Stimulated activated CD8-positive, alpha-beta memory T cell treated with anti-CD3 and anti-CD28 coated beads, Interleukin-15, amount 100 ng/mL, for 4 hours (primary cell): ENCODE results near the gene WWOX.

Experiments used
- DNase-seq, 2 donors: peaks; one replicate each; pipeline ENCODE4 v3.0.0-alpha.2; 2020; ENCODE audit warnings: low read depth in 2 of 2

The WWOX gene

DNA sequence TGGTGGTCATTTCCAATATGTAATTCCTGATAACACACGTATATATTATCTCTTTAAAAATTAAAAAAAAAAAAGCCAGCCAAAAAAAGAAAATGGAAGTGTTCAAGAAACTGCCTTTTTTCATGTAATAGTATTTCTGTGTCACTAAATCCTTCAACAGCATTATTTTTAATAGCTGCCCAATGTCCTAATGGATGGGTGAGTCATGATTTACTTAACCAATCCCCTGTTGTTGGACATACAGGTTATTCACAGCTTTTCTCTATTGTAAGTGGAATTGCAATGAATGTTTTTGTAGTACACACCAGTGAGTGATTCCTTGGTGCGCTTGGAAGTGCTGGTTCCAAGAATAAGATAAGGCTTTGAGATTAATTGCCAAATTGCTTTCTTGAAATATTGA, 124.9 kb downstream of the WWOX start:
- no peak for DNase-seq

DNA sequence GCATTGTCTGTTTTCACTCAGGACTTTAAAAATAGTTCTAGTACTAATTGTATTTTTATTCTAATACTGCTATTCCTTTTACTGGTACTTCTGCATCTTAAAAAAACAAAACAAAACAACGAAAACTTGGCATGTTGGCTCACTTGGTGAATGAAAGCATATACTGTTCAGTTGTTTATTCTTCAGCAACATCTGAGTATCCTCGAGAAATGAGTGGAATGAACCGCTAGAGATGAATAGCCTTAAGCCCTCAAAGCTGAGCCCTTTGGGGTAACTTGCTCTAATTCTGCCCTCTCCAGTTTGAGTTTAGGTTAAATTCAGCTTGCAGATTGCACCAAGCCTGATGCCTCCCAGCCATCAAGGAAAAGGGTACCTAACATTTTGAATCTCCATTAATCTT, 126.5 kb downstream of the WWOX start:
- DNase-seq, result no peak

DNA sequence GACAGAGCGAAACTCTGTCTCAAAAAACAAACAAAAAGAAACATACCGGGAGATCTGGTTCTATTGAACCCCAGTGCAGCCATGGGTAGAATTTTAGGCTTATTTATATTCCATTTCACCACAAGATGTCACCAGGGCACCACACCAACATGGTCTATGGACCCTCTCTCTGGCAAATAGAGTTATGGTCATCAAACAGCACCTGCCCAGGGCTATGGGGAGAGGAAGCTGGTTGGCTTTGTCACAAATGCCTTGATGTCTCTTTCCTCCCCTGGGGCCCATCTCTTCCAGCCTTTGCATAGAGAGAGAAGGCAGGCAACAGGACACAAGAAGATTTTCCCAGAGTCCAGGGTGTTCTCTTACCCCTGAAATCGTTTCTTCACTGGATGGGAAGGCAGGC, 128.4 kb downstream of the WWOX start:
- DNase-seq, result no peak

DNA sequence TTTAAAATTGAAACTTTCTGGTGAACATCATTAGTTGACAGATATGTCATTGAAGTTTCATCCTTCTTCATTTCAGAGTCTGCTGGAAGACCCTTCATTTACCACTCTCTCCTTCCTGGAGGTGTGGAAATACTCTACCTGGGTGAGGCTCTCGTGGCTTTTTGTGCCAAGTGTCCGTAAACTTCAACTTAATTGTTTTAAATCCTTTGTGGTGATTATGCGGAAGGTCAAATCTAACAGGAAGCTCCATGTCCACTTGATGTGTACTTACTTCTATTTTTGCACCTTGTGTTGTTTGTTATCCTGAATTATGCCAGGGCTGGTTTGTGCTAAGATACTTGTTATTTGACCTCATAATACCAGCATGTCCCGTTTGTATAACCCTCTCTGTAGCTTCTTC, 129.2 kb downstream of the WWOX start:
- DNase-seq, result no peak

DNA sequence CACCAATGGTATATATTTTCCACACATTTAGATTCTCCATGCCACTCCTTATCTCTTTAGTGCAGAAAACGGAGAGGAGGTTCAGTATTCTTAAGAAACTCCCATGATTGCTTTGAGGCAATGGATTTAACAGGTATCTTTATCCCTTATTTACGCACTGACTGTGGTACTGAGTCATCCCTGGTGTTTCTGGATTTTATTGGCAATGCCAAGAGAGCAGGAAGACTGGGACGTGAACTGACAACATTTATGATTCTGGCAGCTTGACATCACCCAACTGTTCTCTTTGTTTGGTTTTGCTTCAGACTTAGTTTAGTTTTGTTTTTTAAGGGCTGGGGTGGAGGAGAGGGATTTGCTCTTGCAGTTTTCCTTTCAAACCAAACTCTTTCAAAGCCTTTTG, 131.4 kb downstream of the WWOX start:
- DNase-seq, result no peak

DNA sequence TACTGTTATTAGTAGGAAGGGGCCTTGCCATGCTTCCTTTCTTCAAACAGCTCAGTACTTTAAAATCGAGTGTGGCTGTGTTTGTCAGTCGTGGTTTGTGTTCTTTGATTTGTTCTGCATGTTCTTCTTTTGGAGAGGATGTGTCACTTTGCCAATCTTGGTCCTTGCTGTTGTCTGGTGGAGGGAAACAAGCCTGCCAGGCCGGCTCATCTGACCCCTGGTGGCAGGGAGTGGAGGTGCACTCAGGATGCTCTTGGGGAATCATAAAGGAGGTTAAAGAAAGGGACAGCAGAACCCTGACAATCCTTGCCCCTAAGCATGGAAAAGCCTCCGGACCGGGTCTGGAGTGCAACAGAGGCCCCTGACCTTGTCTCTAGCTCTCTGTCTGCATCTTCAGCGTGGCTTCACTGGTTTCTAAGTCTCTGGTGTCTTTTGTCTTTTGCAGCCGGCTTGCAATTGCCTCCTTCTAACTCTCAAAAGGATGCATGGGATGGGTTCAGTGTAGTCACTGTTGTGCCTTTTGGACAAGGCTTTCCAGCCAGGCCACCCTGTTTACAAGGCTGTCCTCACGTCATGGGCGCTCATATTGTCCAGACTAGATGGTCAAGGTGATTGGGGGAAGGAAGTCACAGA, 135.8 kb downstream of the WWOX start:
- DNase-seq, result peak; percentile 18 to 22

DNA sequence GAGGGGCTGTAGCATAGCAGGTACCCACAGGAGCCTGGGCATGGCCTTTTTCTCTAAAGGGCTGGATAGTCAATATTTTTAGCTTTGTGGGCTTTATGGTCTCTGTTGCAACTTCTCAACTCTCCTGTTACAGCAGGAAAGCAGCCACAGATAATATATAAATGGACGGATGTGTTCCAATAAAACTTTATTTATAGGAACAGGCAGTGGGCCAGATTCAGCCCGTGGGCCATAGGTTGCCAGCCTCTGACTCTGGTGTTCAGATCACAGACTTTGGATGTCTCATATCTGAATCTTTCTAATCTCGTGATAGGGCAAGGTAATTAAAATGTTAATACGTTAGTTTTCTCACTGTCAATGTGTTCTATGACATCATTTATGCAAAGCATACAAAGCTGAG, 136.4 kb downstream of the WWOX start:
- DNase-seq, result no peak

DNA sequence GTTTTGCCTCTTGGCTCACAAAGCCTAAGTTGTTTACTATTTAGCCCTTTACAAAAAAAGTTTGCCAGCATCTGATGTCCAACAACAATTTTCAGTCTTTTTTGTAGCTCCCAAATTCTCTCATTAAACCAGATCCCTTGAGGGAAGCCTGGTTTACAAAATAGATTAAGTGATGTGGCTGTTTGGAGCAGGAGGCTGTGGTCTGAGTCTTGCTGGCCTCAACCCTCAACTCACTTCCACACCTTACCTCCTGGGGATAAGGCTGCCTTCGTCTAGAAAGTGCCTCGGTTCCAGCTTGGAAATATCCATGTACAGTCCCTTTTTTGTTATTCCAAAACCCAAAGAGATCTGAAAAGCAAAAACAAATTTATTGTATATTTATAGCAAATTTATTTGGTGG, 138.4 kb downstream of the WWOX start:
- no peak for DNase-seq

DNA sequence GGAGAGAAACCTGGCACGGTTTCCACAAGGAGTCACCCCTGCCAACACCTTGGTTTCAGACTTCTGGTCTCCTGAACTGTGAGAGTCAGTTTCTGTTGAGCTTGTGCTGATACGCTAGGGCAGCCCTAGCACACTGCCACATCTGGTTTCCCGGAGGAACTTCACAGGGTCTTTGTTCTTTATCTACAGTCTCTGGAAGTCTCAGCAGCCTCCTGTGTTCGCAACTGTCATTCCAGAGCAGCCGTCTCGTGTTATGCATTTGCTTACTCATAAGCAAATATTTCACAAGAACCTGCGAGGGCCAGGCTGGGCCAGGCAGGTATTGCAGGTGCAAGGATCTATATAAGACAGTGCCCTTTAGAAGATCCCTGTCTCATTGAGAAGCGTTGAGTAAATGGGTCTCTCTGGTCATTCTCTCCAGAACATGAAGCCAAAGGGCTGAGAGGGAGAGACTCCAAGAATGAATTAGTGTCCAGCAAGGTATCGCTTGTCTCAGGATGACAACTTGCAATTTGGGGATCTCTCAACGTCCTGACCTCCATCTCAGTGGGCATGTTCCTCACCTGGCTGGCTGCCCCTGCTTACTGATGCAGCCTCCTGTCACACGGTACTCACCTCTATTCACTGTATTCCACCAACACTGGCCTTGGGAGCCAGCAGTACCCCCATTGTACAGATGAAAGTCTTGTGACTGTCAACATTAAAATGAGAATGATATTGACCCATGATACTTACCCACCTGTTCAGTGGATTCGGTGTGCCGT, 141.2 kb downstream of the WWOX start:
- no peak for DNase-seq

DNA sequence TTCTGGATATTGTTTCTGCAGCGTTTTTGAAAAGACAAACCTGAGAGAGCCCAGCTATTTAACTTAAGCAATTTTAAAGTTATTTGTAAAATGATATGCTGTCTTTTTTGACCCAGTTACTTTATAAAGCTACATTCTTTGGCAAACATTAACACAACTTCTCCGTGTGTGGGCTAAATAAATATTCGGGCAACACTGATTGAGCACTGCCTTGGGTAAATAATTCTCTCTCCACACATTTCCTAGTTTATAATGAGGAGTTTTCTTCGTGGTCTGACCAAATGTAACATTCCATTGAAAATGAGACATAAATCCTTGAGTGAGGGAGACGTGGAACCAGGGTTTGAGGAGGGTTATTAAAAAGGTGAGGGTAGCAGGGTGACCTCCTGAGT, 142.8 kb downstream of the WWOX start:
- DNase-seq, result no peak

DNA sequence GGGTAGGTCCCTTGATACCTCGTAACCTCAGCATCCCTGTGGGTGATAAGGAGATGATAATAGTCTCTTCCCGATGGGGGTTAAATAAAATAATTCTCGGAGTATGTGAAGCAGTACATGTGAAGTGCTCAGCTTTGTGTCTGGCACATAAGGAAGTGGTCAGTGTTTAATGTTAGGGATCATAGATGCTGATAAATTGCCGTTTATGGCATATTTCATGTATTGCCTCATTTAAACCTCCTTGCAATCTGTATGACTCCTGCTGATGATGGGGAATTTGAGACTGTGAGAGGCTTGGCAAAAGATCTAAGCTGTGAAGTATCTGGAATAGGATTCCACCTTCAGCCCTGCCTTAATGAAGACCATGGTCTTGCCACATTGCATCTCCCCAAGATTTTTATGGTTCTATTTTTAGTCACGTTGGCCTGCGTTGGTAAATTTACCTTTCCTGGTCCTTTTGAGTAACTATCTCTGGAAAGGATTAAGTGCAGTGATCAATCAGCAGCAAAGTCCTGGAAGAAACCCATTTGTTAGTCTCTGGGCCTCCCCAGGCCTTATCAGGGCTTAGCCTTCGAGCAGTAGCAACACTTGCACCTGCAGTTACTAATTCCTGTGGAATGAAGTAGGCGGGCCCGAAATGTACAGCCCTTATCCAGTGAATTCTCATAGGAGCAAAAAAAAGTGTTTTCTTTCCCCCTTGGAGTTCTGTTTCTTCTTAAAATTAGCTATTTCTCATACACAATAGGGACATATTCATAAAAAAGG, 144.9 kb downstream of the WWOX start:
- no peak for DNase-seq

DNA sequence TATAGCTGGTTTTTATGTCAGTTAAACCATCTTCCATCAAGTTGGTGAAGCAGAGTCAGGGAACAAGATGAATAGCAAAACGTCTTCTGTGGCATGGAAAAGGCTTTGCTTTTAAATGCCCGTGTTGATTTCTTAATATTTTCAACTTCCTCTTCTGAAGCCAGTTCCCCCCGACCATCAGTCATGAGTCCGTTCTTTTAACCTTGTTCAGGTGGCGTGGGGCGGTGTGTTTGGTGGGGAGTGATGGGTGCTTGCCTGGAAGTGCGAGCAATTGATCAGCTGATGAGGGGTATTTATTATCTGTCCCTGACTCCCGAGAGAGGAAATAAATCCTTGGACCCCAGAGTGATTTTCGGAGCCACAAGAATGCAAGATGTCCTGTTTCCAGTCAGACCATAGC, 147.1 kb downstream of the WWOX start:
- no peak for DNase-seq

DNA sequence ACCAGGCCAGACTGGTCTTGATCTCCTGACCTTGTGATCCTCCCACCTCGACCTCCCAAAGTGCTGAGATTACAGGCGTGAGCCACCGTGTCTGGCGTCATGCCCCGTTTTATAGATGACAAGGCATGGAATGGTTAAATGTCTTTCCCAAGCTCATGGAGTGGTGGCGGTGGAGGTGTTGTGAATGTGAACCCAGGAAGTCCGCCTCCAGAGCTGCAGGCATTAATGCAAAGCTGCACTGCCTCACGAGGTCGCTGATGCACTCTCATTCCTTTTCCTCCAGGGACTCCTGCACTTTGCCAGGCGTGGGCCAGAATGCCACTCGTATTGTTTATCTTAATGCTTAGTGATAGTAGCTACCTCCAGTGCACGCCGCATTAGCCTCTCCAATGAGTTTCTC, 149.6 kb downstream of the WWOX start:
- no peak for DNase-seq

DNA sequence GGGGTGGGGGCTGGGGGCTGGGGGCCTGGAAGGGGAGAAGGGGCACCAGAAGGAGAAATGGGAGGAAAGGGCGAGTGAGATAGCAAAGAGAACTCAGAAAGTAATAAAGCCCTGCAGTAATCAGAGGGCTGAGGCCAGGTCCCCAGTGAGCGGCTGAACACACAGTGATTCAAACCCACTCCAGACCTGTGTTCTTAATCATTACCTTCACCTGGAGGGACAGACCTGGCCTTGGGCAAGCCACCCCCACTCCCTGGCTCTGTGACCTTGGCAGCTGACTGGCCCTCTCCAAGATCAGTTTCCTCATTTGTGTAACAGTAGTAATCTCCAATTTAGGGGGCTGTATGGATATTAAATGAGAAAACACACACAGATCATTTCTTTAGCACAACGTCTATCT, 150.4 kb downstream of the WWOX start:
- no peak for DNase-seq

DNA sequence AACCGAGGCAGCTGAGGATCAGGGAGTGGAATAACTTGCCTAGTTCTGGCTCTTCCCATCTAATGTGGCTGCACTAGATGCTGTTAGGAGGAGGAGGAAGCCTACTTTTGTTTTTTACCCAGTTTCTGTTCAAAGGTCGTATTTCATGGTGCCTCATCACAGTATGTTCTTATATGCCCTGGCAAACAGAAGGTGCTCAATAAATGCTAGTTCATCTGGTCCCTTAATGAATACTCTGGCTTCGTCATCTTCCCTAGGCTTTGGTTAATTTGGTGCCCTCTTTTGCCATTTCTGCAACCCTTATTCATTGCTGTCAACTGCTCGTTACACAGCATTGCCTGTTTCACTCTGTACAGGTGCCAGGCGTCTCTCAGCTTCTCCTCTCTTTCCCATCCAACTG, 151.7 kb downstream of the WWOX start:
- DNase-seq, result no peak

DNA sequence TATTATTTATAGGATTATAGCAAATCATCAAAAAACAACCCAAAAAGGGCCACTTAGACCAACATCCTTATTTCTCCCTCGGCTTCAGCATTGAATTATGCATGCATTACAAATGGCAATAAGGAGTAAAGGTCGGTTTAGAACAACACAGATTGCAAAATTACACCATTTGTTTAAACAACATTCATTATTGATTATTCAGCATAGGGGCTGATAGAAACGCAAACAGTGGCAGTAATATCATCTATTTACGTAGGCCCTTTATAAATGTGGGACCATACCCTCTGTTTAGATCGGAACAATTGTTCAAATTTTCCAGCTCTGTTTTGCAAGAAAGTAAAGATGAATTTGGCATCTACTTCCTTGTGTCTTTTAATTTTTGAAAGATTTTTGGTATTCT, 153.3 kb downstream of the WWOX start:
- DNase-seq, result no peak

DNA sequence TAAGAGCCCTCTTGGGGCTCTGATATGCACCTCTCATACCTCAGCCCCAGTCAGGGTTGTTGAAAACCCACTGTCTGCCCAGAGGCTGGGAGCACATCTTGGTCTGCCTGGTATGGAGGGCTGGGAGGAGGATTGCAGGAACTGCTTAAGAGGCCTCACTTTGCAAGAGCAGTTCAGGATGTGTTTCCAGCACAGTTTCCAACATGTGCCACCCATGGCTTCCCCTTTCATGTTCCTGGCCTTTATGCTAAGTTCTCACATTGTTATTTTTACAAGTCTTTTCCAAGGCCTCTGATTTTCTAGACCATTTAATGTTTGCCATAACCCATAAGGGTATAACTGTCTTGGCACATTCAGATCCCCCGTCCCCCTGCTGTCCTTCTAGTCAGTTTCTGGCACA, 155.4 kb downstream of the WWOX start:
- no peak for DNase-seq

DNA sequence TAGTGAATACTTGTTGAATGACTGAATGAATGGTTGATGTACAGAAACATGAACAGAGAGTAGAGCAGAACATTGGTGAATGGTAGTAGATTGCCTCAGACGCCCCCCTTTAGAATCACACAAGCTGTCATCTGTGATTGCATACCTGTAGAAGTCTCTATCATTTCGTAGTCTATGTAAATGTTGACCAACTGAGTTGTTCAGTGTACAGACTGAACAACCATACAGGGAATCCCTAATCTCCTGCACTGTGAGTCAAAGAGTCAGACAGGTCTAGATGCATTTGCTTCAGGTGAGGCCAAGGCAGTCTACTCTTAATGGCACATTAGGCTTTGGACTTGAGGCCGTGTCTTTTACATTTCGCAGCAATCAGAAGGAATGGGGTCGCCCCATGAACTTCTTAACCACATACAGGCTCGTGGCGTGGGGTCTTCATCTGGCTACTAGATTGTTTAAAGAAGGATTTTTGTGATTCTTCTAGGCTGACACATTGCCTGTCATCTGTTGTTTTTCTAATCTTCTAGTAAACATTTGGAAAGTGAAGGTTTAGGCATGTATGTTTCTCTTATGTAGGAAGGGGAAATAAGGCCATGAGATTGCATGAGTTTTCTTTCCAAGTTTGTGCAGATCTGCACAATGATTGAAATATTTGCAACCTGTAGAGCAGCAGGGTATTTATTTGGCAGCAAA, 157.4 kb downstream of the WWOX start:
- DNase-seq, result no peak

DNA sequence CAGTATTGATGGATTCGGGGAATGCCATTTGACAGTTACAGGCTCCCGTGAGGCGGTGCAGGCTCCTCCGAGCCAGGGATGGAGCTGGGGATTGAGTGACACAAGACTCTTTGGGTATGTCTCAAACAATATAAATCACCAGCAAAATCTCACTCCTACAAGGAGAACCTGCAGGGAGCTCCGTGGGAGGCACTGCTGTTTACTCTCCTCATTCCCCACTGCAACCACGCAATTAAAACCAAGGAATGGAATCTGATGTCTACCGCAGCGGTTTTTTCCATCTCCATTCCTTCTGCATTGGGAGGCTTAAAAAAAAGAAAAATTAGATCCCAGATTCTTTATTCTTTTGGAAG, 157.9 kb downstream of the WWOX start:
- DNase-seq, result no peak

DNA sequence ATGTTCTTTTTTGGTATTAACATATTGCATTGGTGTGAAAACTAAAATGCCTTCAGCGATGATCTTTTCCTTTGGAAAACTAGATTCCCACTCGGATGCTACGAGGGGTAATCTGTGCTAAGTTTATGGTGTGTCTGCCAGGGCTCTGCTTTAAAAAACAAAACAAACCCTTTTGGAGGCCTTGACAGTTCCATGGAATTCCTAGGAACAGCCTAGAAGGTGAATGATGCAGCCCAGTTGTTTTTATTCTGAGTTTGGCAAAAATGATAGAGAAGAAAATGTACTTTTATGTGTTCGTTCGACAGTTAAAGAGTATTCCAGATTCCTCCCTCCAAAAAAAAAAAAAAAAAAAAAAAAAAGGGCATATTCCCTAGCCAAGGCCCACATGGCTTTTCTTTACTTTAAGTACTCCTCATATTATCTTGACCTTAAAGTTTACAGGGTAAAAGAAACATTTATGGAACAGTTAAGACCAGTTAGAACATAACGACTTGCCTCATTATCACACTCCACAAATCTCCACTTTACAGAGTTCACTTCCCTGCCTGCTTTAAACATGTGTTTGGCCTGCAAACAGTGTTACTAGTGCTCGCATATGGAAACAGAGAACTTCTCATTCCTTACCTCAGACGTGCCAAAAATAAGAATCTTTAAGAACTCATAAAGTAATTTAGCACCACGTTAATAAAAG, 159.1 kb downstream of the WWOX start:
- DNase-seq, result no peak

DNA sequence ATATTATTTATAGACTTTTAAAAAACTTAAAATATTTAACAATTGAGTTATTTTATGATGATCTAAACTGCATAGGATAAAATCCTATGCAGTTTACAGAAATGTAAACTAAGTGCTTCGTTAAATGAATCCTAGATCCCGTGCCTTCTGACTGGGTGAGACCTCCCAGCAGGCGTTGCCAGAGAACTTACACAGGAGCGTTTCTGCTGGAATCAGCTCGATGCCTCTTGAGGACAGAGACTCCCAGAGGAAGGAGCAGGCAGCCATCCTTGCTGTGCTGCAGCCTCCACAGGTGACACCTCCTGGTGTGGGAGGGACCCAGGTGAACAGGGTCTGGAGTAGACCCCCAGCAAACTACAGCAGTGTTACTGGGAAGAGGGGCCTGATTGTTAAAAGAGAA, 160.4 kb downstream of the WWOX start:
- DNase-seq, result no peak

DNA sequence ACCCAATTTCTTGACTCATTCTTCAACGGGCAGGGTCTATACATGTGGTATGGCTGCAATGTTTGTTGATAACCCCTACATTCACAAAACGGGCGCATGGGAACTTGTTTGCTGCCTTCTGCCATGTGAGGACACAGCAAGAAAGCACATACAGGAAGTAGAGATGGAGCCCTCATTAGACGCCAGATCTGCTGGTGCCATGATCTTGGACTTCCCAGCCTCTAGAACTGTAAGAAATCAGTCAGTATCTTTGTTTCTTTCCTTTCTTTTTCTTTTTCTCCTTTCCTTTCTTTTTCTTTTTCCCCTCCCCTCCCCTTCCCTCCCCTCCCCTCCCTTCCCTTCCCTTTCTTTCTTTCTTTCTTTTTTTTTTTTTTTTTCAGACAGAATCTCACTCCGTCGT, 165.2 kb downstream of the WWOX start:
- DNase-seq, result no peak
